ENCODE data around the gene AHCYL1. TPM values are rescaled to one million over a fixed set of nuclear protein-coding genes. Genes with fewer than 3 reads are reported as not detected.
"Not testable (repeated sequence)": the region's sequence is repeated elsewhere in the genome, so short reads cannot be mapped to it uniquely, and the experiment has no call there.

AHCYL1 gene
- total RNA-seq, 4 donors from 2014 or later = 90.3 to 200 (median 118) TPM

- no peak for DNase-seq
- peaks cover 0 to 6% of the 10 kb centered on the region in 2 donors for H3K4me1 ChIP-seq
- H3K4me3 ChIP-seq (replicated peaks in 1 of 3) = no peak overlapping the region
- H3K27ac ChIP-seq = no peak overlapping the region
- TF ChIP-seq POLR2A (IDR thresholded peaks at IDR 0.05) = no peak
- TF ChIP-seq, protein P1, sequence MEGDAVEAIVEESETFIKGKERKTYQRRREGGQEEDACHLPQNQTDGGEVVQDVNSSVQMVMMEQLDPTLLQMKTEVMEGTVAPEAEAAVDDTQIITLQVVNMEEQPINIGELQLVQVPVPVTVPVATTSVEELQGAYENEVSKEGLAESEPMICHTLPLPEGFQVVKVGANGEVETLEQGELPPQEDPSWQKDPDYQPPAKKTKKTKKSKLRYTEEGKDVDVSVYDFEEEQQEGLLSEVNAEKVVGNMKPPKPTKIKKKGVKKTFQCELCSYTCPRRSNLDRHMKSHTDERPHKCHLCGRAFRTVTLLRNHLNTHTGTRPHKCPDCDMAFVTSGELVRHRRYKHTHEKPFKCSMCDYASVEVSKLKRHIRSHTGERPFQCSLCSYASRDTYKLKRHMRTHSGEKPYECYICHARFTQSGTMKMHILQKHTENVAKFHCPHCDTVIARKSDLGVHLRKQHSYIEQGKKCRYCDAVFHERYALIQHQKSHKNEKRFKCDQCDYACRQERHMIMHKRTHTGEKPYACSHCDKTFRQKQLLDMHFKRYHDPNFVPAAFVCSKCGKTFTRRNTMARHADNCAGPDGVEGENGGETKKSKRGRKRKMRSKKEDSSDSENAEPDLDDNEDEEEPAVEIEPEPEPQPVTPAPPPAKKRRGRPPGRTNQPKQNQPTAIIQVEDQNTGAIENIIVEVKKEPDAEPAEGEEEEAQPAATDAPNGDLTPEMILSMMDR (IDR thresholded peaks at IDR 0.05) = no peak
- H3K36me3 ChIP-seq = no peaks in the 10 kb centered on the region
- H3K9me3 ChIP-seq = no peaks in the 10 kb centered on the region
- WGBS, 2 donors = 93% methylated on average over 2 of the region's 2 CpGs
- intact Hi-C loops (cut with DNase I) = no loop called here
- H3K27me3 ChIP-seq = no peaks in the 10 kb centered on the region
These were observed 34.1 kb upstream of the AHCYL1 start for GRCh38 chr1:109950509-109950908.

GRCh38 chr1:109951501-109951900 lies 33.1 kb upstream of the AHCYL1 start:
- H3K27ac ChIP-seq; H3K4me3 ChIP-seq (replicated peaks in 1 of 3); intact Hi-C loops (cut with DNase I); DNase-seq; H3K36me3 ChIP-seq; H3K9me3 ChIP-seq; H3K4me1 ChIP-seq; H3K27me3 ChIP-seq: not testable (repeated sequence)
- 93 to 94% methylated on average over 5 of the region's 5 CpGs for WGBS, 2 donors

DNA sequence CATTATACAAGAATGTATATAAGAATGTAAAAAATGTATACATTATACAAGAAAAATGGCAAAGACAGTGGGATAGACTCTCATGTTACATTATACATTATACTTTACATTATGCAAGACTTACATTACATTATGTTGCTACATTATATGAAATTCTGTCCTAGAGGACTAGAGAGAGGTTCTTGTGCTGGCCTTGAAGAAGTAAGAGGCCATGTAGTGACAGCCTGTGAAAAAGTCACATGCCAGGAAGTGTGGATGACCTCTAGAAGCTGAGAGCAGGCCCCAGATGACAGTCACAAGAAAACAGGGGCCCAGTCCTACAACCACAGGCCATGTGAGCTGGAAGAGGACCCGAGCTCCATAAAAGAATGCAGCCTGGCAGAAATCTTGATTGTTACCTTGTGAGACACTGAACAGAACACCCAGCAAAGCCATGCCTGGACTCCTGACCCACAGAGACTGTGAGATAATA lies 30.5 kb upstream of the AHCYL1 start:
- Histone ChIP-seq H3K27me3 (no peaks in the 10 kb centered on the region), H3K27ac (no peak overlapping the region), H3K4me3 (replicated peaks in 1 of 3) (no peak overlapping the region), H3K36me3 (no peaks in the 10 kb centered on the region), H3K4me1 (no peaks in the 10 kb centered on the region), H3K9me3 (no peaks in the 10 kb centered on the region)
- intact Hi-C loops (cut with DNase I) = no loop called here
- DNase-seq = no peak
- WGBS, 2 donors = 43 to 47% methylated on average over 1 of the region's 1 CpG
- TF ChIP-seq POLR2A (IDR thresholded peaks at IDR 0.05) = no peak
- TF ChIP-seq, protein P1 (IDR thresholded peaks at IDR 0.05) = no peak

GRCh38 chr1:109959632-109959973 lies 25.0 kb upstream of the AHCYL1 start:
- Histone ChIP-seq H3K4me1 (peaks cover 0 to 12% of the 10 kb centered on the region in 2 donors), H3K27ac (no peak overlapping the region)

GRCh38 chr1:109959974-109960744 lies 24.4 kb upstream of the AHCYL1 start:
- Histone ChIP-seq H3K27ac (no peak overlapping the region), H3K36me3 (no peaks in the 10 kb centered on the region), H3K4me3 (replicated peaks in 1 of 3) (no peak overlapping the region), H3K27me3 (no peaks in the 10 kb centered on the region), H3K4me1 (peaks cover 0 to 12% of the 10 kb centered on the region in 2 donors), H3K9me3 (no peaks in the 10 kb centered on the region)
- no peak for DNase-seq
- TF ChIP-seq POLR2A (IDR thresholded peaks at IDR 0.05) = no peak
- TF ChIP-seq, protein P1 (IDR thresholded peaks at IDR 0.05) = no peak
- intact Hi-C loops (cut with DNase I) = no loop called here
- 62 to 63% methylated on average over 7 of the region's 7 CpGs for WGBS, 2 donors

More at GRCh38 chr1:109959632-109959973, 25.0 kb upstream of the AHCYL1 start:
- intact Hi-C loops (cut with DNase I) = no loop called here
- DNase-seq = no peak
- Histone ChIP-seq H3K36me3 (no peaks in the 10 kb centered on the region), H3K9me3 (no peaks in the 10 kb centered on the region), H3K4me3 (replicated peaks in 1 of 3) (no peak overlapping the region), H3K27me3 (no peaks in the 10 kb centered on the region)
- WGBS, 2 donors = 26 to 36% methylated on average over 1 of the region's 1 CpG
- TF ChIP-seq POLR2A (IDR thresholded peaks at IDR 0.05) = no peak
- TF ChIP-seq, protein P1 (IDR thresholded peaks at IDR 0.05) = no peak

All from thyroid gland (tissue), 4 donors.